Dermis lymphatic vessel endothelial cell (primary cell): ENCODE results near the gene CYP4Z1. TPM values are rescaled to one million over a fixed set of nuclear protein-coding genes. Genes with fewer than 3 reads are reported as not detected.

Experiments used
- total RNA-seq: library from RNA; depleted of rRNA; stranded (reverse); fragments of >200 nt; gene quantifications from 2 replicates; pipeline ENCODE4 v1.2.1, GENCODE V29; 2014

CYP4Z1 gene, protein sequence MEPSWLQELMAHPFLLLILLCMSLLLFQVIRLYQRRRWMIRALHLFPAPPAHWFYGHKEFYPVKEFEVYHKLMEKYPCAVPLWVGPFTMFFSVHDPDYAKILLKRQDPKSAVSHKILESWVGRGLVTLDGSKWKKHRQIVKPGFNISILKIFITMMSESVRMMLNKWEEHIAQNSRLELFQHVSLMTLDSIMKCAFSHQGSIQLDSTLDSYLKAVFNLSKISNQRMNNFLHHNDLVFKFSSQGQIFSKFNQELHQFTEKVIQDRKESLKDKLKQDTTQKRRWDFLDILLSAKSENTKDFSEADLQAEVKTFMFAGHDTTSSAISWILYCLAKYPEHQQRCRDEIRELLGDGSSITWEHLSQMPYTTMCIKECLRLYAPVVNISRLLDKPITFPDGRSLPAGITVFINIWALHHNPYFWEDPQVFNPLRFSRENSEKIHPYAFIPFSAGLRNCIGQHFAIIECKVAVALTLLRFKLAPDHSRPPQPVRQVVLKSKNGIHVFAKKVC
- total RNA-seq = not detected in 2 replicates

GRCh38 chr1:47067097-47067594 lies at the start of gene CYP4Z1:
TSS of gene CYP4Z1 (plus strand) at chr1:47067231. CDS start at chr1:47067491, 260 bp downstream.

DNA sequence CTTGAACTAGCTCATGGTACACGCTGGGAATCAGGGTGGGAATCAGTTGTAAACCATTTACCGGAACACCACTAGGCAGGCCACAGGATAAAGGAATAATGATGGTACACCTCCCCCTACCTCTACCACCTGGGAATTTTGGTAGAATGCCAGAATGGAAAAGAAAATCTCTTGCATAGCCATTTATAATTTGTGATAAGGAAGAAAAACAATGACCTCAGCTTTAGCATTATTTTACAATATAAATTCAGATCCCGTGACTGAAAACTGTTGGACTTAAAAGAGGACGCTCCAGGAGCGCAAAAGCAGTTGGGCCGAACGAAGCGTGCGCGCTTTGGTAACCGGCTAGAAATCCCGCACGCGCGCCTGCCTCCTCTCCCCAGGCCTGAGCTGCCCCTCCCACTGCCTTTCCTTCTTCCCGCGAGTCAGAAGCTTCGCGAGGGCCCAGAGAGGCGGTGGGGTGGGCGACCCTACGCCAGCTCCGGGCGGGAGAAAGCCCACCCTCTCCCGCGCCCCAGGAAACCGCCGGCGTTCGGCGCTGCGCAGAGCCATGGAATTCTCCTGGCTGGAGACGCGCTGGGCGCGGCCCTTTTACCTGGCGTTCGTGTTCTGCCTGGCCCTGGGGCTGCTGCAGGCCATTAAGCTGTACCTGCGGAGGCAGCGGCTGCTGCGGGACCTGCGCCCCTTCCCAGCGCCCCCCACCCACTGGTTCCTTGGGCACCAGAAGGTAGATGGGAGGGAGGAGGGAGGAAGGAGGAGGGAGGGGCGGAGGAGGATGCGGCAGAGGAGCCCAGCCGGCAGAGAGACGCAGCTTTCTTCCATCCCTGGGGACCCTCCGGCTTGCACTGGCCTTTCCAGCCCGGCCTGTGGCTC lies 43.5 kb upstream of the CYP4Z1 start, which contains the start of gene CYP4X1:
CYP4X1 (plus strand) TSS at position 402 of the 873 bp plus-strand sequence; CDS start at position 551, 149 bp downstream.

GRCh38 chr1:47137198-47137597 lies 70.2 kb downstream of the CYP4Z1 start, which contains the start of gene CYP4A22:
TSS of gene CYP4A22 (plus strand) at chr1:47137441. CDS start at chr1:47137486, 45 bp downstream.

Other genes with a start within 250 kb of the CYP4Z1 start
- not detected in 2 replicates for gene CYP4A11, start 125.8 kb upstream of the CYP4Z1 start, total RNA-seq
- 0.60 and 0.87 TPM in 2 replicates for gene CYP4X1, start 43.6 kb upstream of the CYP4Z1 start, total RNA-seq
- gene CYP4A22, start 70.2 kb downstream of the CYP4Z1 start, total RNA-seq = not detected in 2 replicates
- 0.26 TPM in 1 of 2 replicates, not detected in the other for gene PDZK1IP1, start 122.8 kb downstream of the CYP4Z1 start, total RNA-seq
- gene TAL1, start 165.0 kb downstream of the CYP4Z1 start, total RNA-seq = 72.0 and 121 TPM in 2 replicates
- gene STIL, start 246.9 kb downstream of the CYP4Z1 start, total RNA-seq = 3.5 and 3.7 TPM in 2 replicates